Fibroblast of lung (primary cell): ENCODE measurements around the gene HAUS3.

Source experiments
- EZH2 ChIP-seq: IDR thresholded peaks from 2 replicates; pipeline ENCODE4 v1.5.1; 2012; ENCODE audit warnings: low read length, control low read depth, mild to moderate bottlenecking; ENCODE audit errors: missing control alignments
- TF ChIP-seq, protein P1 (sequence below), 2 donors: IDR thresholded peaks in 1 of 2; conservative IDR thresholded peaks in 1 of 2; 1 replicate in 1 of 2; 2 replicates in 1 of 2; pipeline ENCODE4 v1.5.1; 2011 to 2012; ENCODE audit warnings: low read length in 2 of 2, control low read depth in 1 of 2, inconsistent platforms in 1 of 2, low read depth in 1 of 2, mild to moderate bottlenecking in 1 of 2

GRCh38 chr4:2275546-2276251 lies 33.8 kb upstream of the HAUS3 start:
- TF ChIP-seq, protein P1, sequence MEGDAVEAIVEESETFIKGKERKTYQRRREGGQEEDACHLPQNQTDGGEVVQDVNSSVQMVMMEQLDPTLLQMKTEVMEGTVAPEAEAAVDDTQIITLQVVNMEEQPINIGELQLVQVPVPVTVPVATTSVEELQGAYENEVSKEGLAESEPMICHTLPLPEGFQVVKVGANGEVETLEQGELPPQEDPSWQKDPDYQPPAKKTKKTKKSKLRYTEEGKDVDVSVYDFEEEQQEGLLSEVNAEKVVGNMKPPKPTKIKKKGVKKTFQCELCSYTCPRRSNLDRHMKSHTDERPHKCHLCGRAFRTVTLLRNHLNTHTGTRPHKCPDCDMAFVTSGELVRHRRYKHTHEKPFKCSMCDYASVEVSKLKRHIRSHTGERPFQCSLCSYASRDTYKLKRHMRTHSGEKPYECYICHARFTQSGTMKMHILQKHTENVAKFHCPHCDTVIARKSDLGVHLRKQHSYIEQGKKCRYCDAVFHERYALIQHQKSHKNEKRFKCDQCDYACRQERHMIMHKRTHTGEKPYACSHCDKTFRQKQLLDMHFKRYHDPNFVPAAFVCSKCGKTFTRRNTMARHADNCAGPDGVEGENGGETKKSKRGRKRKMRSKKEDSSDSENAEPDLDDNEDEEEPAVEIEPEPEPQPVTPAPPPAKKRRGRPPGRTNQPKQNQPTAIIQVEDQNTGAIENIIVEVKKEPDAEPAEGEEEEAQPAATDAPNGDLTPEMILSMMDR (conservative IDR thresholded peaks at IDR 0.05 in 1 of 2, IDR thresholded peaks at IDR 0.05 in 1 of 2; ENCODE audit: low read depth in 1 of 2, low read length in 2 of 2) = no peak
- TF ChIP-seq EZH2 = no peak
